ENCODE results near the gene TMEM179. TPM values are rescaled to one million over a fixed set of nuclear protein-coding genes. Genes with fewer than 3 reads are reported as not detected.
"Not testable (repeated sequence)": the region's sequence is repeated elsewhere in the genome, so short reads cannot be mapped to it uniquely, and the experiment has no call there.

The TMEM179 gene
- total RNA-seq, 1 experiment from 2014 or later = 11.4 TPM

- no peak overlapping the region for H2AK5ac ChIP-seq (ENCODE audit: insufficient read length, low read length)
- H3K79me1 ChIP-seq (ENCODE audit: insufficient read depth, low read depth, low read length, poor library complexity, severe bottlenecking) = no peaks in the 10 kb centered on the region
- no peak overlapping the region for H2BK12ac ChIP-seq (ENCODE audit: insufficient read length, low read depth, low read length)
- H4K20me1 ChIP-seq (ENCODE audit: control insufficient read depth, insufficient read depth, insufficient read length) = no peaks in the 10 kb centered on the region
- no peak overlapping the region for H3K27ac Mint-ChIP-seq
- H3K27me3 Mint-ChIP-seq (ENCODE audit: low read depth) = peaks cover 2% of the 10 kb centered on the region
- no peak overlapping the region for H3K56ac ChIP-seq (ENCODE audit: insufficient read length, low read depth, low read length)
- DNase-seq = no peak
- H3K4me2 ChIP-seq (ENCODE audit: insufficient read depth, insufficient read length, low read length) = no peak overlapping the region
- H4K5ac ChIP-seq (ENCODE audit: insufficient read length, low read depth, low read length) = no peak overlapping the region
- H4K8ac ChIP-seq (replicated peaks; ENCODE audit: insufficient read length, low read depth, low read length) = no peak overlapping the region
- no peaks in the 10 kb centered on the region; a peak in 1 of 5 replicates for H3K9me3 Mint-ChIP-seq
- H3K9me3 ChIP-seq (ENCODE audit: control insufficient read depth, low read depth, low read length) = no peaks in the 10 kb centered on the region
- H2AFZ ChIP-seq (ENCODE audit: low read length) = no peak overlapping the region
- no peak overlapping the region for H3K23ac ChIP-seq (ENCODE audit: insufficient read length, low read depth, low read length)
- no peak overlapping the region for H2BK5ac ChIP-seq (ENCODE audit: insufficient read length, low read length)
- no peaks in the 10 kb centered on the region for H3K23me2 ChIP-seq (ENCODE audit: insufficient read length, low read depth, low read length, poor library complexity, severe bottlenecking)
- H3K4me1 Mint-ChIP-seq = peaks cover 0 to 4% of the 10 kb centered on the region in 2 experiments; a peak in 1 of 4 replicates
- no peak overlapping the region for H3T11ph ChIP-seq (ENCODE audit: low read length)
- H2BK120ac ChIP-seq (ENCODE audit: low read depth, low read length, poor library complexity, severe bottlenecking) = no peak overlapping the region
- H3K9ac ChIP-seq (ENCODE audit: extremely low read depth, insufficient read length, low read length) = no peak overlapping the region
- WGBS (ENCODE audit: extremely low coverage, insufficient read length, low lambda C conversion rate) = no CpG with 5 or more reads among the region's 9 CpGs
- H3K4ac ChIP-seq (ENCODE audit: low read depth, low read length) = no peak overlapping the region
- no peaks in the 10 kb centered on the region for H3K79me2 ChIP-seq (ENCODE audit: insufficient read depth, low read length)
- H3K27me3 ChIP-seq (ENCODE audit: insufficient read depth, low read length) = no peaks in the 10 kb centered on the region
- no peak overlapping the region for H3K4me3 Mint-ChIP-seq
- H3K18ac ChIP-seq (ENCODE audit: insufficient read length, low read depth, low read length) = no peak overlapping the region
- TF ChIP-seq CTCF (conservative IDR thresholded peaks at IDR 0.05) = no peak
- no peak overlapping the region for H2BK20ac ChIP-seq (ENCODE audit: low read depth, low read length, poor library complexity, severe bottlenecking)
- no peak overlapping the region; the same call in 1 of the 2 replicates for H3K14ac ChIP-seq (ENCODE audit: insufficient read depth, low read length)
- H3K36me3 Mint-ChIP-seq (ENCODE audit: insufficient read depth in 1 of 3, low read depth in 3 of 3) = no peaks in the 10 kb centered on the region
- H3K27ac ChIP-seq (ENCODE audit: insufficient read length, low read depth, low read length) = no peak overlapping the region
- no peaks in the 10 kb centered on the region for H3K4me1 ChIP-seq (ENCODE audit: insufficient read depth, low read length)
- H2BK15ac ChIP-seq (ENCODE audit: low read depth, low read length) = no peak overlapping the region
- H4K91ac ChIP-seq (ENCODE audit: insufficient read length, low read depth, low read length) = no peak overlapping the region
Observed at GRCh38 chr14:104580961-104581360, 23.6 kb downstream of the TMEM179 start.

GRCh38 chr14:104579939-104580338 is 24.6 kb downstream of the TMEM179 start:
- not testable (repeated sequence) for H3K4me1 Mint-ChIP-seq; H3K4me3 Mint-ChIP-seq; H3K79me2 ChIP-seq (ENCODE audit: insufficient read depth, low read length); H3K36me3 Mint-ChIP-seq (ENCODE audit: insufficient read depth in 1 of 3, low read depth in 3 of 3); H3K9ac ChIP-seq (ENCODE audit: extremely low read depth, insufficient read length, low read length); H4K20me1 ChIP-seq (ENCODE audit: control insufficient read depth, insufficient read depth, insufficient read length); H3K14ac ChIP-seq (ENCODE audit: insufficient read depth, low read length); DNase-seq; H4K5ac ChIP-seq (ENCODE audit: insufficient read length, low read depth, low read length); H2BK12ac ChIP-seq (ENCODE audit: insufficient read length, low read depth, low read length); H3K79me1 ChIP-seq (ENCODE audit: insufficient read depth, low read depth, low read length, poor library complexity, severe bottlenecking); H3K27ac Mint-ChIP-seq; H4K91ac ChIP-seq (ENCODE audit: insufficient read length, low read depth, low read length); H3K56ac ChIP-seq (ENCODE audit: insufficient read length, low read depth, low read length); H2BK5ac ChIP-seq (ENCODE audit: insufficient read length, low read length); H2AFZ ChIP-seq (ENCODE audit: low read length); H3K9me3 ChIP-seq (ENCODE audit: control insufficient read depth, low read depth, low read length); H2BK20ac ChIP-seq (ENCODE audit: low read depth, low read length, poor library complexity, severe bottlenecking); H3K27me3 Mint-ChIP-seq (ENCODE audit: low read depth); H2BK120ac ChIP-seq (ENCODE audit: low read depth, low read length, poor library complexity, severe bottlenecking); H2BK15ac ChIP-seq (ENCODE audit: low read depth, low read length); H3K23ac ChIP-seq (ENCODE audit: insufficient read length, low read depth, low read length); H3K4me1 ChIP-seq (ENCODE audit: insufficient read depth, low read length); H3K23me2 ChIP-seq (ENCODE audit: insufficient read length, low read depth, low read length, poor library complexity, severe bottlenecking); H2AK5ac ChIP-seq (ENCODE audit: insufficient read length, low read length); H3K9me3 Mint-ChIP-seq; H3K27ac ChIP-seq (ENCODE audit: insufficient read length, low read depth, low read length); H3K4me2 ChIP-seq (ENCODE audit: insufficient read depth, insufficient read length, low read length); H3T11ph ChIP-seq (ENCODE audit: low read length); H4K8ac ChIP-seq (replicated peaks; ENCODE audit: insufficient read length, low read depth, low read length); H3K4ac ChIP-seq (ENCODE audit: low read depth, low read length); H3K18ac ChIP-seq (ENCODE audit: insufficient read length, low read depth, low read length); H3K27me3 ChIP-seq (ENCODE audit: insufficient read depth, low read length)
- WGBS (ENCODE audit: extremely low coverage, insufficient read length, low lambda C conversion rate) = no CpG with 5 or more reads among the region's 6 CpGs

Data from H9 (cell line).